Activated CD4-positive, alpha-beta T cell treated with anti-CD3 and anti-CD28 coated beads, Interleukin-2, amount 10 ng/mL, durations not matched to agents 7 days and 5 days (primary cell): Measurements from ENCODE around the gene MCM6. TPM values are rescaled to one million over a fixed set of nuclear protein-coding genes. Genes with fewer than 3 reads are reported as not detected.
"Not testable (repeated sequence)": the region's sequence is repeated elsewhere in the genome, so short reads cannot be mapped to it uniquely, and the experiment has no call there.

Source experiments
- CTCF ChIA-PET: fragments of 350-600 bp; sonication (Branson Sonifier 250); formaldehyde crosslinking; loops from one replicate; lab custom pipeline; 2021; ENCODE audit warnings: antibody characterized with exemption; lab: Charles Lee
- POLR2A ChIA-PET: fragments of 350-600 bp; sonication (Branson Sonifier 250); formaldehyde crosslinking; loops from one replicate; lab custom pipeline; 2021; ENCODE audit warnings: antibody characterized with exemption; lab: Charles Lee
- DNase-seq: peaks from one replicate; pipeline ENCODE4 v3.0.0-alpha.2; 2020
- H3K27ac Mint-ChIP-seq: one replicate; pipeline ENCODE4 v1.8.0; 2021; ENCODE audit warnings: mild to moderate bottlenecking, moderate library complexity, mixed read lengths
- H3K27me3 Mint-ChIP-seq: one replicate; pipeline ENCODE4 v1.8.0; 2021; ENCODE audit warnings: mixed read lengths
- H3K36me3 Mint-ChIP-seq: one replicate; pipeline ENCODE4 v1.8.0; 2021; ENCODE audit warnings: low read depth, mixed read lengths
- H3K4me1 Mint-ChIP-seq: one replicate; pipeline ENCODE4 v1.8.0; 2021; ENCODE audit warnings: mixed read lengths
- H3K4me3 Mint-ChIP-seq: one replicate; pipeline ENCODE4 v1.8.0; 2021; ENCODE audit warnings: mild to moderate bottlenecking, moderate library complexity, mixed read lengths
- H3K9me3 Mint-ChIP-seq: one replicate; pipeline ENCODE4 v1.8.0; 2021; ENCODE audit warnings: mixed read lengths
- total RNA-seq, 2 experiments: library from RNA; stranded (reverse); gene quantifications; one replicate each; pipeline ENCODE4 v1.2.3, GENCODE V29; 2021

MCM6 gene
- total RNA-seq, 2 experiments from 2014 or later: 110 to 111 TPM

- Mint-ChIP-seq H3K4me3 (no peak overlapping the region), H3K36me3 (no peaks in the 10 kb centered on the region), H3K9me3 (no peaks in the 10 kb centered on the region), H3K27me3 (peaks cover 3% of the 10 kb centered on the region), H3K27ac (no peak overlapping the region), H3K4me1 (peaks cover 3% of the 10 kb centered on the region)
- ChIA-PET CTCF (interaction anchor here (0.5 to 0.6 kb wide), 2 partner anchors 14 to 236 kb away, joined by 3 read pairs; no protein-coding TSS in a partner anchor), POLR2A (no interaction called here)
- DNase-seq: no peak
Measured at GRCh38 chr2:135893374-135893794, 17.1 kb upstream of the MCM6 start.

GRCh38 chr2:135890835-135891234 lies 14.6 kb upstream of the MCM6 start:
- POLR2A ChIA-PET: no interaction called here
- peaks cover 8% of the 10 kb centered on the region for H3K4me1 Mint-ChIP-seq
- no peak overlapping the region for H3K27ac Mint-ChIP-seq
- H3K36me3 Mint-ChIP-seq: no peaks in the 10 kb centered on the region
- H3K27me3 Mint-ChIP-seq: peaks cover 3% of the 10 kb centered on the region
- CTCF ChIA-PET: no interaction called here
- no peaks in the 10 kb centered on the region for H3K9me3 Mint-ChIP-seq
- no peak overlapping the region for H3K4me3 Mint-ChIP-seq
- no peak for DNase-seq

GRCh38 chr2:135890149-135890548 lies 13.9 kb upstream of the MCM6 start:
- H3K9me3 Mint-ChIP-seq: no peaks in the 10 kb centered on the region
- CTCF ChIA-PET: no interaction called here
- H3K4me1 Mint-ChIP-seq: peaks cover 8% of the 10 kb centered on the region
- POLR2A ChIA-PET: no interaction called here
- H3K27ac Mint-ChIP-seq: no peak overlapping the region
- no peak for DNase-seq
- H3K36me3 Mint-ChIP-seq: no peaks in the 10 kb centered on the region
- peaks cover 3% of the 10 kb centered on the region for H3K27me3 Mint-ChIP-seq
- H3K4me3 Mint-ChIP-seq: no peak overlapping the region

- H3K4me1 Mint-ChIP-seq, H3K36me3 Mint-ChIP-seq, H3K27ac Mint-ChIP-seq, H3K27me3 Mint-ChIP-seq, DNase-seq, H3K9me3 Mint-ChIP-seq, POLR2A ChIA-PET, H3K4me3 Mint-ChIP-seq: not testable (repeated sequence)
- CTCF ChIA-PET: interaction anchor here (1.0 to 2.0 kb wide), 2 partner anchors 8 to 15 kb away, joined by 3 to 6 read pairs; no protein-coding TSS in a partner anchor
Measured at GRCh38 chr2:135888587-135888986, 12.3 kb upstream of the MCM6 start.

- no peaks in the 10 kb centered on the region for H3K36me3 Mint-ChIP-seq
- DNase-seq: no peak
- ChIA-PET CTCF (interaction anchor here (1.0 to 1.6 kb wide), 5 partner anchors 9 to 259 kb away, joined by 4 to 5 read pairs (median 5); partner anchors contain the start of gene MCM6), POLR2A (no interaction called here)
- H3K27me3 Mint-ChIP-seq: peaks cover 5% of the 10 kb centered on the region
- H3K4me1 Mint-ChIP-seq: peaks cover 5% of the 10 kb centered on the region
- no peak overlapping the region for H3K27ac Mint-ChIP-seq
- H3K4me3 Mint-ChIP-seq: no peak overlapping the region
- no peaks in the 10 kb centered on the region for H3K9me3 Mint-ChIP-seq
Measured at GRCh38 chr2:135885709-135886108, 9.5 kb upstream of the MCM6 start.

GRCh38 chr2:135882415-135882814 lies 6.2 kb upstream of the MCM6 start:
- H3K27me3 Mint-ChIP-seq: peaks cover 4% of the 10 kb centered on the region
- no peak for DNase-seq
- no peaks in the 10 kb centered on the region for H3K36me3 Mint-ChIP-seq
- no peak overlapping the region for H3K4me3 Mint-ChIP-seq
- no peaks in the 10 kb centered on the region for H3K9me3 Mint-ChIP-seq
- peaks cover 3% of the 10 kb centered on the region for H3K4me1 Mint-ChIP-seq
- no peak overlapping the region for H3K27ac Mint-ChIP-seq
- CTCF ChIA-PET: interaction anchor here (0.6 to 2.1 kb wide), 4 partner anchors 10 to 498 kb away, joined by 3 to 5 read pairs (median 4); no protein-coding TSS in a partner anchor
- POLR2A ChIA-PET: no interaction called here

GRCh38 chr2:135876770-135877169 lies 527 bp upstream of the MCM6 start:
- H3K4me3 Mint-ChIP-seq: peak overlapping the region; percentile 90
- peak overlapping the region; percentile 93 for H3K27ac Mint-ChIP-seq
- H3K4me1 Mint-ChIP-seq: peaks cover 40% of the 10 kb centered on the region
- ChIA-PET POLR2A (interaction anchor here (0.6 to 1.2 kb wide), 2 partner anchors 218 to 508 kb away, joined by 3 to 4 read pairs; no protein-coding TSS in a partner anchor), CTCF (interaction anchor here (1.0 to 1.8 kb wide), 6 partner anchors 9 to 508 kb away, joined by 3 to 9 read pairs (median 5); no protein-coding TSS in a partner anchor)
- not testable (repeated sequence) for H3K9me3 Mint-ChIP-seq, DNase-seq, H3K27me3 Mint-ChIP-seq
- peaks cover 30% of the 10 kb centered on the region for H3K36me3 Mint-ChIP-seq

DNA sequence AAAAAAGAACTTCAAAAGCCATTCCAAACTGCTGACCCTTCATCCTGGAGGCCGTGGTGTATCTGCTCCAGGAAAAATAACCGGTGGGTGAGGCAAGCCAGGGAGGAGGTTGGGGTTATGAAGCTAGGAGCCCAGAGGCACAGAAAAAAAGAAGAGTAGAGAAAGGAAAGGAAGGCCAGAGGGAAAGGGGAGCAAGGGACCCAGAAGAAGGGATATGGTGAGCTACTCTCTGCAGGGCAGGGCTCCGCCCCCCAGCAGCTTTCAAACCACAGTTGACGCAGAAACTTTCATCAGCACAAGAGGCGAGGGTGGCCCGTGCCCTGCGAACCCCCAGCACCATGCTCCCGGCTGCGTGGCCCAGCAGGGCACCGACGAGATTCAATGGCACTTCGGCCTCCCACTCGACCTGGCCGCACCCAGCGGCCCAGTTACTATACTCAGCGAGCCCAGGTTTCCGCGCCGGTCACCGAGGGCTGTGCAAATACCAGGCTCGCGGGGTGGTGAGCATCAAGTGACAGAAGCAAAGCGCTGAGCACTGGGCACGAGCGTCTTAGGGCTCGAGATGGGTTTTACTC lies 665 bp downstream of the MCM6 start:
- ChIA-PET POLR2A (interaction anchor here (0.5 to 1.0 kb wide), 3 partner anchors 57 to 509 kb away, joined by 3 read pairs; partner anchors contain the start of gene UBXN4), CTCF (interaction anchor here (0.9 to 1.8 kb wide), 11 partner anchors 10 to 509 kb away, joined by 3 to 9 read pairs (median 4); no protein-coding TSS in a partner anchor)
- Mint-ChIP-seq H3K27ac (peak overlapping the region; percentile 96), H3K9me3 (no peaks in the 10 kb centered on the region), H3K36me3 (peaks cover 41% of the 10 kb centered on the region), H3K4me3 (peak overlapping the region; percentile 90), H3K27me3 (no peaks in the 10 kb centered on the region), H3K4me1 (peaks cover 48% of the 10 kb centered on the region)
- DNase-seq: peak; percentile 78

DNA sequence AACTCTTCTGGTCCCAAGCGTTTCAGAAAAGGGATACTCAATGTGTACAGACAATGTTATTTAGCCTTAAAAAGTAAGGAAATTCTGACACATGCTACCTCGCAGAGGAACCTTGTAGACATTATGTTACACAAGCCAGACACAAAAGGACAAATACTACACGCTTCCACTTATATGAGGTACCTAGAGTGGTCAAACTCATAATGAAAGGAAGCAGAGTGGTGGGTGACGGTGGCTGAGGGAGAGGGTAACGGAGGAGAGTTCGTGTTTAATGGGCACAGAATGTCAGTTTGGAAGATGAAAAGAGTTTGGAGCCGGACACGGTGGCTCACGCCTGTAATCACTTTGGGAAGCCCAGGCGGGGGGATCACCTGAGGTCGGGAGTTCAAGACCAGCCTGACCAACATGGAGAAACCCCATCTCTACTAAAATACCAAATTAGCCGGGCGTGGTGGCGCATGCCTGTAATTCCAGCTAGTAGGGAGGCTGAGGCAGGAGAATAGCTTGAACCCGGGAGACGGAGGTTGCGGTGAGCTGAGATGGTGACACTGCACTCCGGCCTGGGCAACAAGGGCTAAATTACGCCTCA lies 1.4 kb downstream of the MCM6 start:
- no peak for DNase-seq
- Mint-ChIP-seq H3K27ac (peak overlapping the region; percentile 96), H3K4me1 (peaks cover 55% of the 10 kb centered on the region), H3K27me3 (no peaks in the 10 kb centered on the region), H3K36me3 (peaks cover 47% of the 10 kb centered on the region), H3K4me3 (peak overlapping the region; percentile 90), H3K9me3 (no peaks in the 10 kb centered on the region)
- CTCF ChIA-PET: interaction anchor here (1.0 to 1.8 kb wide), 6 partner anchors 9 to 510 kb away, joined by 3 to 9 read pairs (median 5); no protein-coding TSS in a partner anchor
- POLR2A ChIA-PET: interaction anchor here (0.5 to 1.0 kb wide), 2 partner anchors 133 to 510 kb away, joined by 3 read pairs; partner anchors contain the start of gene UBXN4

GRCh38 chr2:135870571-135870970 lies 5.7 kb downstream of the MCM6 start:
- no peaks in the 10 kb centered on the region for H3K9me3 Mint-ChIP-seq
- CTCF ChIA-PET: interaction anchor here (1.2 to 1.8 kb wide), 3 partner anchors 11 to 510 kb away, joined by 3 to 5 read pairs (median 4); no protein-coding TSS in a partner anchor
- H3K4me1 Mint-ChIP-seq: peaks cover 66% of the 10 kb centered on the region
- peak overlapping the region; percentile 20 for H3K27ac Mint-ChIP-seq
- no peak for DNase-seq
- H3K36me3 Mint-ChIP-seq: peaks cover 72% of the 10 kb centered on the region
- H3K27me3 Mint-ChIP-seq: no peaks in the 10 kb centered on the region
- POLR2A ChIA-PET: no interaction called here
- no peak overlapping the region for H3K4me3 Mint-ChIP-seq

DNA sequence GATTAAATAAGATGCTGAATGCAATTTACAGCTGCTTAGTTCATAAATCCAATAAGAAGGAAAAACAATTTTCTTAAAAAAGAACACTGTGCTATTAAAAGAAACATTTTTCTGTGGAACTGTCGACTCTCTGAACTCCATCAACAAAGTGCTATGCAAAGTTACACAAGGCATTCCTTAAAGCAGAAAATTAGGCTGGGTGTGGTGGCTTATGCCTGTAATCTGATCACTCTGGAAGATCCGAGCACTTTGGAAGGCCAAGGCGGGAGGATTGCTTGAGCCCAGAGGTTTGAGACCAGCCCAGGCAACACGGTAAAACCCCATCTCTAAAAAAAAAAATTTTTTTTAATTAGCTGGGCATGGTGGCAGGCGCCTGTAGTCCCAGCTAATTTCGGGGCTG lies 13.0 kb downstream of the MCM6 start:
- H3K27me3 Mint-ChIP-seq: no peaks in the 10 kb centered on the region

GRCh38 chr2:135862718-135863117 lies 13.5 kb downstream of the MCM6 start:
- Mint-ChIP-seq H3K27ac (no peak overlapping the region), H3K4me3 (no peak overlapping the region), H3K4me1 (peaks cover 33% of the 10 kb centered on the region), H3K9me3 (no peaks in the 10 kb centered on the region), H3K36me3 (peaks cover 68% of the 10 kb centered on the region), H3K27me3 (no peaks in the 10 kb centered on the region)
- no peak for DNase-seq
- ChIA-PET POLR2A (no interaction called here), CTCF (no interaction called here)

More for the DNA sequence above, 13.0 kb downstream of the MCM6 start:
- H3K9me3 Mint-ChIP-seq: no peaks in the 10 kb centered on the region
- peaks cover 69% of the 10 kb centered on the region for H3K36me3 Mint-ChIP-seq
- H3K4me3 Mint-ChIP-seq: no peak overlapping the region
- POLR2A ChIA-PET: no interaction called here
- no peak overlapping the region for H3K27ac Mint-ChIP-seq
- CTCF ChIA-PET: interaction anchor here (1.6 to 1.7 kb wide), 2 partner anchors 8 to 9 kb away, joined by 3 to 5 read pairs; no protein-coding TSS in a partner anchor
- no peak for DNase-seq
- peaks cover 37% of the 10 kb centered on the region for H3K4me1 Mint-ChIP-seq

DNA sequence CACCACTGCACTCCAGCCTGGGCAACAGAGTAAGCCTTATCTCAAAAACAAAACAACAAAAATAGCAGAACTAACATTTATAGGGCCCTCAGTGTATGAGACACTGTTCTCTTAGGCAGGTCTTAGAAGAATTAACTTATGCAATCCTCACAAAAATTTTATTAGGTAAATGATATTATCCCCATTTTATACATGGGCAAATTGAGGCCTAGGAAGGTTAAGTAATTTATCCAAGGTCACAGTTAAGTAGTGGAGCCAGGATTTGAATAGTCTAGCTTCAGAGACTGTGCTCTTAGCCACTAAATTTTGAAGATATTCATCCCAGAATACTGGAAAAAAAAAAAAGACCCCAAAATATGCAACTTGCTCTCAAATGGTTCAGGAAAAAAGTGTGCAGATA lies 22.8 kb downstream of the MCM6 start:
- Mint-ChIP-seq H3K27me3 (no peaks in the 10 kb centered on the region), H3K4me1 (peaks cover 6% of the 10 kb centered on the region), H3K9me3 (no peaks in the 10 kb centered on the region), H3K27ac (no peak overlapping the region), H3K36me3 (peaks cover 62% of the 10 kb centered on the region), H3K4me3 (no peak overlapping the region)
- ChIA-PET POLR2A (no interaction called here), CTCF (interaction anchor here (0.6 to 2.1 kb wide), 5 partner anchors 12 to 267 kb away, joined by 3 to 7 read pairs (median 4); no protein-coding TSS in a partner anchor)
- DNase-seq: no peak
